MM.1S (cell line): ENCODE results near the gene SLC12A6.

Experiments used
- CTCF ChIP-seq: fragments of 300-600 bp; sonication (generic); IDR thresholded peaks from 2 replicates; pipeline ENCODE4 v1.5.1; 2016; ENCODE audit warnings: antibody characterized with exemption, low read length, mixed read lengths
- EZH2phosphoT487 ChIP-seq: fragments of 300-600 bp; sonication (generic); IDR thresholded peaks from 2 replicates; pipeline ENCODE4 v1.6.1; 2018; ENCODE audit warnings: antibody characterized with exemption, low read length

- no peak for TF ChIP-seq CTCF
- no peak for TF ChIP-seq EZH2phosphoT487
Measured at GRCh38 chr15:34311563-34311962, 26.0 kb downstream of the SLC12A6 start.
